Measurements from ENCODE around the gene FYN. TPM values are rescaled to one million over a fixed set of nuclear protein-coding genes. Genes with fewer than 3 reads are reported as not detected.

The FYN gene
- total RNA-seq, 4 donors from 2014 or later = 143 to 219 (median 165) TPM

GRCh38 chr6:111831408-111831807 is 41.8 kb downstream of the FYN start:
- H3K4me3 ChIP-seq = no peak overlapping the region
- no peak for TF ChIP-seq POLR2A (IDR thresholded peaks at IDR 0.05)
- no peak for TF ChIP-seq CTCF (IDR thresholded peaks at IDR 0.05)
- TF ChIP-seq EP300 (IDR thresholded peaks at IDR 0.05) = no peak
- H3K27me3 ChIP-seq = no peaks in the 10 kb centered on the region
- peaks cover 0 to 43% (median 15%) of the 10 kb centered on the region in 4 donors for H3K4me1 ChIP-seq
- 93 to 94% methylated on average over 2 of the region's 2 CpGs for WGBS, 2 donors
- H3K27ac ChIP-seq = no peak overlapping the region
- no peaks in the 10 kb centered on the region for H3K36me3 ChIP-seq
- no peak for DNase-seq (ENCODE audit: low spot score in 2 of 2)
- H3K9me3 ChIP-seq = no peaks in the 10 kb centered on the region

GRCh38 chr6:111829998-111830397 is 43.3 kb downstream of the FYN start:
- no peak for DNase-seq (ENCODE audit: low spot score in 2 of 2)
- TF ChIP-seq CTCF (IDR thresholded peaks at IDR 0.05) (no peak), POLR2A (IDR thresholded peaks at IDR 0.05) (no peak), EP300 (IDR thresholded peaks at IDR 0.05) (no peak)
- no peaks in the 10 kb centered on the region for H3K9me3 ChIP-seq
- H3K4me3 ChIP-seq = no peak overlapping the region
- no peaks in the 10 kb centered on the region for H3K27me3 ChIP-seq
- WGBS, 2 donors = 54 to 55% methylated on average over 2 of the region's 2 CpGs
- H3K4me1 ChIP-seq = peaks cover 0 to 55% (median 18%) of the 10 kb centered on the region in 4 donors
- H3K36me3 ChIP-seq = no peaks in the 10 kb centered on the region
- no peak overlapping the region for H3K27ac ChIP-seq

GRCh38 chr6:111829581-111829980 is 43.7 kb downstream of the FYN start:
- Histone ChIP-seq H3K27me3 (no peaks in the 10 kb centered on the region), H3K9me3 (no peaks in the 10 kb centered on the region), H3K4me3 (no peak overlapping the region), H3K27ac (peak overlapping the region in 1 of 4 donors; percentile 5), H3K36me3 (no peaks in the 10 kb centered on the region), H3K4me1 (peaks cover 0 to 60% (median 22%) of the 10 kb centered on the region in 4 donors)
- TF ChIP-seq EP300 (IDR thresholded peaks at IDR 0.05) (no peak), CTCF (IDR thresholded peaks at IDR 0.05) (no peak), POLR2A (IDR thresholded peaks at IDR 0.05) (no peak)
- DNase-seq (ENCODE audit: low spot score in 2 of 2) = no peak
- 83 to 87% methylated on average over 3 of the region's 3 CpGs for WGBS, 2 donors

- 82 to 83% methylated on average over 2 of the region's 2 CpGs for WGBS, 2 donors
- no peaks in the 10 kb centered on the region for H3K27me3 ChIP-seq
- H3K9me3 ChIP-seq = no peaks in the 10 kb centered on the region
- no peak overlapping the region for H3K4me3 ChIP-seq
- peaks cover 0 to 60% (median 29%) of the 10 kb centered on the region in 4 donors for H3K4me1 ChIP-seq
- DNase-seq (ENCODE audit: low spot score in 2 of 2) = no peak
- H3K36me3 ChIP-seq = no peaks in the 10 kb centered on the region
- H3K27ac ChIP-seq = peak overlapping the region in 1 of 4 donors; percentile 5
- TF ChIP-seq POLR2A (IDR thresholded peaks at IDR 0.05) = no peak
- no peak for TF ChIP-seq CTCF (IDR thresholded peaks at IDR 0.05)
- no peak for TF ChIP-seq EP300 (IDR thresholded peaks at IDR 0.05)
These were observed 44.4 kb downstream of the FYN start for GRCh38 chr6:111828809-111829208.

- Histone ChIP-seq H3K4me1 (peaks cover 0 to 56% (median 33%) of the 10 kb centered on the region in 4 donors), H3K27me3 (no peaks in the 10 kb centered on the region), H3K4me3 (no peak overlapping the region), H3K36me3 (no peaks in the 10 kb centered on the region), H3K9me3 (no peaks in the 10 kb centered on the region), H3K27ac (peak overlapping the region in 2 of 4 donors; percentile 82 to 92)
- no peak for DNase-seq (ENCODE audit: low spot score in 2 of 2)
- TF ChIP-seq EP300 (IDR thresholded peaks at IDR 0.05) = no peak
- no peak for TF ChIP-seq CTCF (IDR thresholded peaks at IDR 0.05)
- TF ChIP-seq POLR2A (IDR thresholded peaks at IDR 0.05) = no peak
- 94 to 95% methylated on average over 4 of the region's 4 CpGs for WGBS, 2 donors
These were observed 47.7 kb downstream of the FYN start for GRCh38 chr6:111825439-111826086.

Data from tibial nerve (tissue), 4 donors.